ENCODE data around the gene ATP2A2.

GRCh38 chr12:110335481-110336045, 54.5 kb downstream of the ATP2A2 start:
- TF ChIP-seq CTCF (IDR thresholded peaks at IDR 0.05) (no peak), POLR2A (IDR thresholded peaks at IDR 0.05) (no peak)

Data from heart left ventricle (tissue), 13 donors.